GM19099 (cell line): ENCODE data around the gene MDK.

Experiments
- POLR2A ChIP-seq: IDR thresholded peaks from 3 replicates; pipeline ENCODE4 v1.6.1; 2011; ENCODE audit warnings: low read depth; ENCODE audit not compliant: insufficient read length; ENCODE audit errors: extremely low read depth

The MDK gene

GRCh38 chr11:46359953-46360352 is 21.5 kb upstream of the MDK start:
- TF ChIP-seq POLR2A: no peak

DNA sequence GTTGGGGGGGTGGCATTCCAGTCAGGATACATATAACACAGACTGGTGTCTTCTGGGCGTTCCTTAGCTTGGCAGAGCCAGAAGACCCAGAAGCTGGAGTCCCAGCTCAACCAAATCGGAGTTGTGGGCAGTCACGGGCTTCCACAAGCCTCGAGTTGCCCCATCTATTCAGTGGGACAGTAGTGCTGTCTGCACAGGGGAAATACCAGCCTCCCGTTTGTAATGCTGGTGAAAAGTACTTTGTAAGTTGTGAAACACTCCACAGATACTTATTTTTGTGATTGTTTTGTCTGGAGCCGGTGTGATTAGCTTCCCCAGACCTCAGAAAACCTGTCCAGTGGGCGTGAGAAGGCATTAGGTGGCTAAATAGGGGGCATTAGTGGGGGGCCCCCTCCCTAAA is 20.6 kb upstream of the MDK start:
- TF ChIP-seq POLR2A: no peak

DNA sequence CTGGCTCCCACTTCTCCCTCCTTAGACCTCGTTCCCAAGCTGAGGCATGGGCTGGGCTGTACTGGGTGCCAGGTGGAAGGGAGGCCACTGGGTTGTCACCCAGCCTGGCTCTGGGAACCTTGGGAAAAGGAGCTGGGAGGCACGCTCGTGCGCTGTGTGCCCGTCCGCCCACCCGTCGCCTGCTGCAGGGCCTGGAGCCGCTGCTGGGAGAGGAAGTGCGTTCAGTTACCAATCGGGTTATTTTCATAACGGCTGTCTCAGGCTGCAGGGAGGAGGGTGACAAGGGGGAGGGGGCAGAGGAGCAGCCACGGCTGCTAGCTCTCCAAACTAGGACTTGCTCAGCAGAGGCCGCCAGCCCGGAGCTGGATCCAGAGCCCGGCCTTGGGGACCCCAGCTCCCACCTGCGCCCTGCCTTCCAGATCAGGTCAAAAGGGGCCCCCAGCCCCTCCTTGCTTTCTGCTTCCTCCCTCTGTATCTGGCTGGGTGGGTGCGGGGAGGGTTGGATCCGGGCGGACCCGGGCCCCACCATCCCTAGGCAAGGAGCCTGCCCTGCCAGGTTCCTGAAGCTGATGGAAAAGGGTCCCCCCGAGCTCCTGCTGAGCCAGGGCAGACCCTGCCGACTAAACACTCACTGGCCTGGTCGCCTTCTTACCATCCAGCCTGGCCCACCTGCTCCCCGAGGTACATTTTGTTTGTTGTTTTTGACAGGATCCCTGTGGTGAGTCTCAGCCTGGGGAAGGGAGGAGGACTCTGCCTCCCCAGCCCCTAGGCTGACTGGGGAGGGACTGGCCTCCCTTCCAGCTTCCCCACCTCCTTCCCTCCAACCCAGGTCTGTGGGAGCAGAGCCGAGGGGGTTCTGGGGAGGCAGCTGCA is 19.9 kb upstream of the MDK start:
- peak; percentile 68 for TF ChIP-seq POLR2A

- TF ChIP-seq POLR2A: no peak
Observed at GRCh38 chr11:46362156-46363030, 19.1 kb upstream of the MDK start.

GRCh38 chr11:46363031-46363407 is 18.4 kb upstream of the MDK start:
- TF ChIP-seq POLR2A: no peak

DNA sequence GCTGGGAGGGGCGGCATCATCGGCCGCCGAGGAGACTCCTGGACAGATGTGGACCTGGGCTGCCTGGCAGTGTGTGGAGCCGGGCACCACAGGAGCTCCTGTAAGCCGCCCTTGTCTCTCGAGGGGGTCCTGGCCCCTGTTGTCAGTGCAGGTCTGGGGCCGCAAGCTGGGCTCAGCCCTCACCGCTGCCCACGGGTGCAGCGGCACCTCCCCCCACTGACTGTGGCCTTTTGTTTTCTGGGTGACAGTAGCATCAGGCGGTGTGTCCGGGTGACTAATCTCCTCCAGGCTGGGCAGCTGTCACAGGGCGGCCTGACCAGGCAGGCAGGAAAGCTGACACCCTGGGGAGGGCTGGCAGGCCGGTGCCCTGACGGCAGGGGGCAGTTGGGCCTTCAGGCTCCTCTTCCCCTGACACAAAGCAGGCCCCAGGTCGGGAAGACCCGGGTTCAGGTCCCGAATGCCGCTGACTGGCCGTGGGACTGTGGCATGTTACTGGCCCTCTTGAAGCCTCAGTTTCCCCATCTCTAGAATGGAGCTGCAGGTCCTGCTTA is 17.9 kb upstream of the MDK start:
- no peak for TF ChIP-seq POLR2A

DNA sequence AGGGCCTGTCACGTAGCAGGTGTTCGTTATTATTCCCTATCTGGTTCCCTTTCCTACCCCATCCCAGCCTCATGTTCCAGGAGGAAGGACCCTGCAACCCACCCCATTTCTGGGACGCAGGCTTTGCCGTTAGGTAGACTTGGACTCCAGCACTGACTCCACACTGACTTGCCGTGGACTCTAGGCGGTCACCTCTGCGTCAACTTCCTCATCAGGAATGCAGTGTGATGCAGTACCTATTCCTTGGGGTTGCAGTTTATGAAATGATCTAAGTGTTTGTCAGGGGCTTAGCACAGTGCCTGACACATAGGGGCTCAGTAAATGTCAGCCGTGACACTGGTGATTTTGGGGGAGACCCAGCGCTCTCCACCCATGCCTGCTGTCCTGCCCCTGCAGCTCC is 17.4 kb upstream of the MDK start:
- no peak for TF ChIP-seq POLR2A

DNA sequence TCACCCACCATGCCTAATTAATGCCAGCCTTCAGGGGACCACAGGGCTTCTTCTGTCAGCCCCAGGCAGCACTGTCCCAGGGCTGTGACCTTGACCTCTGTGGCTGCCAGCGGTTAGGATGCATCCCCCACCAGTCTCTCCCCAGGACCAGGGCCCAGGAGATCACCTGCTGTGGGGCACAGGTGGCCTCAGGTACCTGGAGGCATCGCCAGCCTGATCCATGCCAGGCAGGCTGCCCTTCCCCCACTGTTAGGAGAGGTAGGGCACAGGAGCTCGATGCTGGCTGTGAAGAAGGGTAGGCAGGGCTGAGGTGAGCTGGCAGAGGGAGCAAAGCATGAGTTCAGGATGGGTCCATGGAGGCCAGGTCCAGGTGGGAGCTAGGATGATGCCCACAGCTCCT is 16.7 kb upstream of the MDK start:
- TF ChIP-seq POLR2A: no peak

GRCh38 chr11:46366260-46366659 is 15.2 kb upstream of the MDK start:
- no peak for TF ChIP-seq POLR2A

- TF ChIP-seq POLR2A: no peak
Observed at GRCh38 chr11:46366661-46367161, 14.8 kb upstream of the MDK start.

DNA sequence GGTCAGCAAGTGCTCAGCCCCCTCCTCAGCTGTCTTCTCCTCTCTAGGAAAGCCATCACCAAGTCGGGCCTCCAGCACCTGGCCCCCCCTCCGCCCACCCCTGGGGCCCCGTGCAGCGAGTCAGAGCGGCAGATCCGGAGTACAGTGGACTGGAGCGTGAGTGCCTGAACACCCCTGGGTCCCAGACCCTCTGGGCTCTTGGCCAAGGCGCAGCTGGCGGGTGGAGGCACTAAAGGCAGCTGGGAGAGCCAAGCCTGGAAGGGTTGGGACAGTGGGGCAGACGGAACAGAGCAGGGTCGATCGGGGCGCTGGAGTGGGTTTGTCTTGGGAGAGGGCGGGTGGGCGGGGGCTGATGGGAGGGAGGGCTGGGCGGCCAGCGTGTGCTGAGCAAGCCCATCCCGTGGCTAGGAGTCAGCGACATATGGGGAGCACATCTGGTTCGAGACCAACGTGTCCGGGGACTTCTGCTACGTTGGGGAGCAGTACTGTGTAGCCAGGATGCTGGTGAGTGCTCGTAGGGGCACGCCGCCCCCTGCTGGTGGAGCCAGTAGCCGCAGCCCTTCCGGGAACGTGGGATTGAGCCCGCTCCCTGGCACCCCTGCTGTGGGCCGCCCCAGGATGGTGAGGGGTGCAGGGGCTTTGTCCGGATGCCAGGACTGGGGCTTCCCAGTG is 14.1 kb upstream of the MDK start:
- TF ChIP-seq POLR2A: no peak

DNA sequence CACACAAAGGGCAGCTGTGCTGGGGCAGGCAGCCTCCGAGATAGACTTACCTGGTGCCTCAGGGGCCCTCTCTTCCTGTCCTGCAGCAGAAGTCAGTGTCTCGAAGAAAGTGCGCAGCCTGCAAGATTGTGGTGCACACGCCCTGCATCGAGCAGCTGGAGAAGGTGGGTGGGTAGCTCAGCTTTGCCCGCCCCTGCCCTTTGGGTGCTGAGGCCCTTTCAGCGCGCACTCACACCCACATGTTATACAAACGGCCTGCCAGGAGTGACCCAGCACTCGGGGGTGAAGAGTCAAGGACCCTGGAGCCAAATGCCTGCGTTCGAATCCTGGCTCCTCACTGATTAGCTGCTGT is 13.6 kb upstream of the MDK start:
- TF ChIP-seq POLR2A: no peak

DNA sequence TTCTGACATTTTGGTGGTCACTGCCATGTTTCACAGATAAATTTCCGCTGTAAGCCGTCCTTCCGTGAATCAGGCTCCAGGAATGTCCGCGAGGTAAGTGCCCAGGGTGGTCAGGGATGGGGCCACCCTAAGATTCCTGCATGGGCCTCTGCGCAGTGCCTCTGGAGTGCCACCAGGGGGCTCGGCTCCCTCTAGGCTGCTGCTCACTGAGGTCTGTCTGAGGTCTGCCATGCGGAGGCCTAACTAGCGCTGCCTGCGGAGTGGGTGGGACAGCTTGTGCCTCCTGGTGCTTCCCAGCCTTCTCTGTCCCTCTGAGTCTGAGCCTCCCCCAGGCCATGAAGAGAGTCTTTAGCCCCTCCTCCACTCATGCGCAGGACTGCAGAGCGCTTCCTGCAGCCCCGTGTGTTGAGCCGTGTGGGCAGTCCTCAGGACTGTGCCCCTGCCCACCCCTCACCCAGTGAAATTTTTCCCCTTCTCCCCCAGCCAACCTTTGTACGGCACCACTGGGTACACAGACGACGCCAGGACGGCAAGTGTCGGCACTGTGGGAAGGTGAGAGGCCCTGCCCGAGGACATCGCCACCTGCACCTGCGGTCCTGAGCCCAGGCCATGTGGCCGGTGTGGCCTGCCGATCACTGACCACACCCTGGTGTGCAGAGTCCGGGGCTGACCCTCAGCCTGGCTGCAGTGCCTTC is 11.9 kb upstream of the MDK start:
- TF ChIP-seq POLR2A: no peak

GRCh38 chr11:46370253-46370652 is 11.2 kb upstream of the MDK start:
- TF ChIP-seq POLR2A: no peak
